Keratinocyte (primary cell): ENCODE data around the gene PPP5C.
A peak's percentile ranks its signal among the peaks of the same experiment; 100 is the strongest.

Experiments used
- CTCF ChIP-seq, 3 experiments: IDR thresholded peaks in 1 of 3; conservative IDR thresholded peaks in 1 of 3; optimal IDR thresholded peaks in 1 of 3; 2 replicates in 2 of 3; 3 replicates in 1 of 3; pipeline versions ENCODE3 to v1.5.1; 2011; ENCODE audit warnings: low read length in 3 of 3, mild to moderate bottlenecking in 3 of 3, moderate library complexity in 2 of 3, control low read depth in 1 of 3, inconsistent platforms in 1 of 3; ENCODE audit not compliant: insufficient read depth in 2 of 3; ENCODE audit errors: extremely low read depth in 1 of 3
- EZH2 ChIP-seq: IDR thresholded peaks from one replicate; pipeline ENCODE4 v1.6.1; 2012; ENCODE audit warnings: inconsistent platforms, mild to moderate bottlenecking, low read length, moderate library complexity

- peak; percentile 64 to 69 (median 65) for TF ChIP-seq CTCF (optimal IDR thresholded peaks at IDR 0.05 in 1 of 3, IDR thresholded peaks at IDR 0.05 in 1 of 3, conservative IDR thresholded peaks at IDR 0.05 in 1 of 3; ENCODE audit: extremely low read depth in 1 of 3, insufficient read depth in 2 of 3, low read length in 3 of 3)
- no peak for TF ChIP-seq EZH2
Observed at GRCh38 chr19:46372901-46373490, 26.1 kb downstream of the PPP5C start.
